ENCODE results near the gene OPN3.

The OPN3 gene

DNA sequence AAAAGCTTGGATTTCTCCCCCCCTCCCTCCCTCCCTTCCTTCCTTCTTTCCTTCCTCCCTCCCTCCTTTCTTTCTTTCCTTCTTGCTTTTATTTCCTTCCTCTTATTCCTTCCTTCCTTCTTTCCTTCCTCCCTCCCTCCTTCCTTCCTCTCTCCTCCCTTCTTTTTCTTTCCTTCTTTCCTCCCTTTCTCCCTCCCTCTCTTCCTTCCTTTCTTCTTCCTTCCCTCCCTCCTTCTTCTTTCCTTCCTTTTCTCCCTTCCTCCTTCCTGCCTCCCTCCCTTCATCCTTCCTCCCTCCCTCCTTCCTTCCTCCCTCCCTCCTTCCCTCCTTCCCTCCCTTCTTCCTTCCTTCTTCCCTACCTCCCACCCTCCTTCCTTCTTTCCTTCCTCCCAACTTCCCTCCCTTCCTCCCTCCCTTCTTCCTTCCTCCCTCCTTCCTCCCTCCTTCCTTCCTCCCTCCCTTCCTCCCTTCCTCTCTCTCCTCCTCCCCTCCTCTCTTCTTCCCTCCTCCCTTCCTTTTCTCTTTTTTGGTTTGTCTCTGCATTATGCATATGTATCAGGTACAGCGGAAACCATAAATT is 34.7 kb upstream of the OPN3 start:
- TF ChIP-seq GLIS3 (CRISPR knock-in tag; IDR thresholded peaks at IDR 0.05), result no peak
- no peak for TF ChIP-seq RARB (CRISPR knock-in tag; IDR thresholded peaks at IDR 0.05)
- no peak for TF ChIP-seq TOX (CRISPR knock-in tag; IDR thresholded peaks at IDR 0.05; ENCODE audit: borderline replicate concordance)
- TF ChIP-seq ZNF565 (CRISPR knock-in tag; conservative IDR thresholded peaks at IDR 0.05; ENCODE audit: low read depth), result no peak
- TF ChIP-seq ISL1 (CRISPR knock-in tag; IDR thresholded peaks at IDR 0.05), result no peak
- no peak for TF ChIP-seq CSDC2 (CRISPR knock-in tag; IDR thresholded peaks at IDR 0.05)
- no peak for TF ChIP-seq ZFP30 (CRISPR knock-in tag; IDR thresholded peaks at IDR 0.05)
- TF ChIP-seq, protein P1, sequence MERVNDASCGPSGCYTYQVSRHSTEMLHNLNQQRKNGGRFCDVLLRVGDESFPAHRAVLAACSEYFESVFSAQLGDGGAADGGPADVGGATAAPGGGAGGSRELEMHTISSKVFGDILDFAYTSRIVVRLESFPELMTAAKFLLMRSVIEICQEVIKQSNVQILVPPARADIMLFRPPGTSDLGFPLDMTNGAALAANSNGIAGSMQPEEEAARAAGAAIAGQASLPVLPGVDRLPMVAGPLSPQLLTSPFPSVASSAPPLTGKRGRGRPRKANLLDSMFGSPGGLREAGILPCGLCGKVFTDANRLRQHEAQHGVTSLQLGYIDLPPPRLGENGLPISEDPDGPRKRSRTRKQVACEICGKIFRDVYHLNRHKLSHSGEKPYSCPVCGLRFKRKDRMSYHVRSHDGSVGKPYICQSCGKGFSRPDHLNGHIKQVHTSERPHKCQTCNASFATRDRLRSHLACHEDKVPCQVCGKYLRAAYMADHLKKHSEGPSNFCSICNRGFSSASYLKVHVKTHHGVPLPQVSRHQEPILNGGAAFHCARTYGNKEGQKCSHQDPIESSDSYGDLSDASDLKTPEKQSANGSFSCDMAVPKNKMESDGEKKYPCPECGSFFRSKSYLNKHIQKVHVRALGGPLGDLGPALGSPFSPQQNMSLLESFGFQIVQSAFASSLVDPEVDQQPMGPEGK (CRISPR knock-in tag; IDR thresholded peaks at IDR 0.05; ENCODE audit: borderline replicate concordance), result no peak
- no peak for TF ChIP-seq ESRRG (CRISPR knock-in tag; IDR thresholded peaks at IDR 0.05)
- TF ChIP-seq TCF4 (CRISPR knock-in tag; IDR thresholded peaks at IDR 0.05; ENCODE audit: borderline replicate concordance), result no peak
- ATAC-seq, result no peak

DNA sequence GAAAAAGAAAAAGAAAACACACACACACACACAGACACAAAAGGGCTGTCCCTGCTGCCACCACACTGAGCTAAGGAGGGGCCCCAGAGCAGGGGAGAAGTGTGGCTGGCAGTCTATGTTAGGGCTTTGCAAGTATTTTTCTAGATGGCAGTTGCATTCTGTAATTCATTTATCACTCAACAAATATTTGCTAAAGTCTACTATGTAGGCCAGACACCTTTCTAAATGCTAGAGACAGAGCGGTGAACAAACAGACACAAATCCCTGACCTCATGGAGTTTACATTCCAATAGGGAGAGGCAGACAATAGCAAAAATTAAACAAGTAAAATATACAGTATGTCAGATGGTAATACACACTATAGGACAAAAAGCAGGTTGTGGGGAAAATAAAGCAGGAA is 32.1 kb upstream of the OPN3 start:
- TF ChIP-seq ZFP30 (CRISPR knock-in tag; IDR thresholded peaks at IDR 0.05) (no peak), ZC3H10 (CRISPR knock-in tag; IDR thresholded peaks at IDR 0.05) (no peak), RARB (CRISPR knock-in tag; IDR thresholded peaks at IDR 0.05) (no peak), ESRRG (CRISPR knock-in tag; IDR thresholded peaks at IDR 0.05) (no peak), ZFP3 (CRISPR knock-in tag; IDR thresholded peaks at IDR 0.05) (no peak), BACH2 (CRISPR knock-in tag; IDR thresholded peaks at IDR 0.05; ENCODE audit: borderline replicate concordance) (no peak), TCF4 (CRISPR knock-in tag; IDR thresholded peaks at IDR 0.05; ENCODE audit: borderline replicate concordance) (no peak), ARNTL (CRISPR knock-in tag; IDR thresholded peaks at IDR 0.05; ENCODE audit: borderline replicate concordance, low read depth) (no peak), TOX (CRISPR knock-in tag; IDR thresholded peaks at IDR 0.05; ENCODE audit: borderline replicate concordance) (no peak), CSDC2 (CRISPR knock-in tag; IDR thresholded peaks at IDR 0.05) (no peak), SNAI2 (CRISPR knock-in tag; IDR thresholded peaks at IDR 0.05) (no peak), ZNF8 (CRISPR knock-in tag; IDR thresholded peaks at IDR 0.05) (no peak)
- TF ChIP-seq, protein P1 (CRISPR knock-in tag; IDR thresholded peaks at IDR 0.05; ENCODE audit: borderline replicate concordance), result no peak
- no peak for ATAC-seq

DNA sequence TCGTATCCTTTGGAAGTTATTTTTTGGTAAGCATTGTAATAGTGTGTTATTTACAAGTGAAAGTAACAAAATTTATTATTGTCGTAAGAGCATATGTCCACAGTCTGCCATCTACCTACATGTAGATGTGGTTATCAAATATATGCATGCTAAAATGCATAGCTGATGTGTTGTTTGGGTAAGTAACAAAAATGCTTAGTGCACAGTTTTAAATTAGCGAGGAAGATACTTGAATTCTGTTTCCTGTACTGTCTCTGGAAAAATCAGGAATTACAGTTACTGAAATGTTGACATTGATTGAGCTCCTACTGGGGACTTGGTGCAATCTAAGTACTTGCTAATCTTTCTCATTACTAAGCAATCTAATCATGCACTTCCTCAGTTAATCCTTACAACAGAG is 26.2 kb upstream of the OPN3 start:
- TF ChIP-seq ZFP30 (CRISPR knock-in tag; IDR thresholded peaks at IDR 0.05), result no peak
- TF ChIP-seq PPARA (CRISPR knock-in tag; IDR thresholded peaks at IDR 0.05; ENCODE audit: borderline replicate concordance), result no peak
- TF ChIP-seq, protein P2, sequence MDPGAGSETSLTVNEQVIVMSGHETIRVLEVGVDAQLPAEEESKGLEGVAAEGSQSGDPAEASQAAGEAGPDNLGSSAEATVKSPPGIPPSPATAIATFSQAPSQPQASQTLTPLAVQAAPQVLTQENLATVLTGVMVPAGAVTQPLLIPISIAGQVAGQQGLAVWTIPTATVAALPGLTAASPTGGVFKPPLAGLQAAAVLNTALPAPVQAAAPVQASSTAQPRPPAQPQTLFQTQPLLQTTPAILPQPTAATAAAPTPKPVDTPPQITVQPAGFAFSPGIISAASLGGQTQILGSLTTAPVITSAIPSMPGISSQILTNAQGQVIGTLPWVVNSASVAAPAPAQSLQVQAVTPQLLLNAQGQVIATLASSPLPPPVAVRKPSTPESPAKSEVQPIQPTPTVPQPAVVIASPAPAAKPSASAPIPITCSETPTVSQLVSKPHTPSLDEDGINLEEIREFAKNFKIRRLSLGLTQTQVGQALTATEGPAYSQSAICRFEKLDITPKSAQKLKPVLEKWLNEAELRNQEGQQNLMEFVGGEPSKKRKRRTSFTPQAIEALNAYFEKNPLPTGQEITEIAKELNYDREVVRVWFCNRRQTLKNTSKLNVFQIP (CRISPR knock-in tag; IDR thresholded peaks at IDR 0.05; ENCODE audit: borderline replicate concordance, low read depth), result no peak
- no peak for TF ChIP-seq GLIS3 (CRISPR knock-in tag; IDR thresholded peaks at IDR 0.05)
- no peak for TF ChIP-seq CSDC2 (CRISPR knock-in tag; IDR thresholded peaks at IDR 0.05)
- TF ChIP-seq ISL1 (CRISPR knock-in tag; IDR thresholded peaks at IDR 0.05), result no peak
- TF ChIP-seq ARNTL (CRISPR knock-in tag; IDR thresholded peaks at IDR 0.05; ENCODE audit: borderline replicate concordance, low read depth), result no peak
- TF ChIP-seq ZNF70 (CRISPR knock-in tag; IDR thresholded peaks at IDR 0.05), result no peak
- TF ChIP-seq, protein P3, sequence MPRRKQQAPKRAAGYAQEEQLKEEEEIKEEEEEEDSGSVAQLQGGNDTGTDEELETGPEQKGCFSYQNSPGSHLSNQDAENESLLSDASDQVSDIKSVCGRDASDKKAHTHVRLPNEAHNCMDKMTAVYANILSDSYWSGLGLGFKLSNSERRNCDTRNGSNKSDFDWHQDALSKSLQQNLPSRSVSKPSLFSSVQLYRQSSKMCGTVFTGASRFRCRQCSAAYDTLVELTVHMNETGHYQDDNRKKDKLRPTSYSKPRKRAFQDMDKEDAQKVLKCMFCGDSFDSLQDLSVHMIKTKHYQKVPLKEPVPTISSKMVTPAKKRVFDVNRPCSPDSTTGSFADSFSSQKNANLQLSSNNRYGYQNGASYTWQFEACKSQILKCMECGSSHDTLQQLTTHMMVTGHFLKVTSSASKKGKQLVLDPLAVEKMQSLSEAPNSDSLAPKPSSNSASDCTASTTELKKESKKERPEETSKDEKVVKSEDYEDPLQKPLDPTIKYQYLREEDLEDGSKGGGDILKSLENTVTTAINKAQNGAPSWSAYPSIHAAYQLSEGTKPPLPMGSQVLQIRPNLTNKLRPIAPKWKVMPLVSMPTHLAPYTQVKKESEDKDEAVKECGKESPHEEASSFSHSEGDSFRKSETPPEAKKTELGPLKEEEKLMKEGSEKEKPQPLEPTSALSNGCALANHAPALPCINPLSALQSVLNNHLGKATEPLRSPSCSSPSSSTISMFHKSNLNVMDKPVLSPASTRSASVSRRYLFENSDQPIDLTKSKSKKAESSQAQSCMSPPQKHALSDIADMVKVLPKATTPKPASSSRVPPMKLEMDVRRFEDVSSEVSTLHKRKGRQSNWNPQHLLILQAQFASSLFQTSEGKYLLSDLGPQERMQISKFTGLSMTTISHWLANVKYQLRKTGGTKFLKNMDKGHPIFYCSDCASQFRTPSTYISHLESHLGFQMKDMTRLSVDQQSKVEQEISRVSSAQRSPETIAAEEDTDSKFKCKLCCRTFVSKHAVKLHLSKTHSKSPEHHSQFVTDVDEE (CRISPR knock-in tag; IDR thresholded peaks at IDR 0.05), result no peak
- TF ChIP-seq TOX (CRISPR knock-in tag; IDR thresholded peaks at IDR 0.05; ENCODE audit: borderline replicate concordance), result no peak
- TF ChIP-seq OSR1 (CRISPR knock-in tag; IDR thresholded peaks at IDR 0.05), result no peak
- no peak for TF ChIP-seq SNAI2 (CRISPR knock-in tag; IDR thresholded peaks at IDR 0.05)
- no peak for TF ChIP-seq ZC3H10 (CRISPR knock-in tag; IDR thresholded peaks at IDR 0.05)
- TF ChIP-seq TCF4 (CRISPR knock-in tag; IDR thresholded peaks at IDR 0.05; ENCODE audit: borderline replicate concordance), result no peak
- ATAC-seq, result no peak
